Stomach (tissue), 4 donors: ENCODE data around the gene FAM9A.
"Not testable (repeated sequence)": the region's sequence is repeated elsewhere in the genome, so short reads cannot be mapped to it uniquely, and the experiment has no call there.

ENCODE experiments used
- POLR2AphosphoS5 ChIP-seq, 3 donors: sonication (generic); formaldehyde crosslinking; IDR thresholded peaks; one replicate each; pipeline ENCODE4 v1.6.1; 2016; ENCODE audit warnings: antibody characterized with exemption in 3 of 3
- TF ChIP-seq, protein P1 (sequence below), 7 experiments: fragments of 450-650 bp in 4 of 7; fragments of 200-600 bp in 3 of 7; sonication (generic) in 3 of 7; IDR thresholded peaks; one replicate each; pipeline ENCODE4 v1.5.1; 2016 to 2019; ENCODE audit warnings: antibody characterized with exemption in 7 of 7, control low read depth in 2 of 7, mild to moderate bottlenecking in 1 of 7

DNA sequence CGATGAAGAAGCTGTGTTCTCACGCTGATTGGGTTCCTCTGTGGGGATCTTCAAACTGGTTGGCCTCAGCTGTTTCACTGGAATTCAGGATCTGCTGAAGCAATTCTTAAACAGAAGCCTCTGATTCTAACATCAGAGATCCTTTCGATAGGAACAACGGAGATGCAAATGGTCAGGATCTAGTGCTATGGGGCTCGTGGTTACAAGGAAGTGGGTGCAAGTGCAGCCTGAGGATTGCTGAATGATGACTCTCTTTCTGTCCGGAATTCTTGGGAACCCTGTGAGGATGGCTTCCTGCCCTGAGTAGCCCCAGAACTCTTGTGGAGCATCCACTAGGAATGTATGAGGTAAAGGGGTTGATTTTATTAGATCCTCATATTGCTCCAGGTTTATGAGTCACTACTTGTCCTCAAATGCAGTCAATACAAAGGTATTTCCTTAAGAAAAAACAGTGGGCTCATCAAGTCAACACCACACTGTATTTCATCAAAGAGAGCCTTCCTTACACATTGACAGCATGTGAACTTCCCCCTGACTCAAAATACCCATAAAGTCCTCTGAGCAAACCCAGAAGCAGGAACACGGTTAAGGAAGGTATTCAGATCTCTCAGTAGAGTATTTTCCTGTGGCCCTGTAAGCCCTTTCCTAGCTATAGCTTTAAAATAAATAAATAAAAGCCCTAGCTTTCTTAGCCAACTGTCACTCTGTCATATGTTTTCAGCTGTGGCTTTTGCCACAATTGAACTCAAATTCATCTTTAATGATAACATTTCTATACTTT, 43.4 kb downstream of the FAM9A start:
- TF ChIP-seq, protein P1, sequence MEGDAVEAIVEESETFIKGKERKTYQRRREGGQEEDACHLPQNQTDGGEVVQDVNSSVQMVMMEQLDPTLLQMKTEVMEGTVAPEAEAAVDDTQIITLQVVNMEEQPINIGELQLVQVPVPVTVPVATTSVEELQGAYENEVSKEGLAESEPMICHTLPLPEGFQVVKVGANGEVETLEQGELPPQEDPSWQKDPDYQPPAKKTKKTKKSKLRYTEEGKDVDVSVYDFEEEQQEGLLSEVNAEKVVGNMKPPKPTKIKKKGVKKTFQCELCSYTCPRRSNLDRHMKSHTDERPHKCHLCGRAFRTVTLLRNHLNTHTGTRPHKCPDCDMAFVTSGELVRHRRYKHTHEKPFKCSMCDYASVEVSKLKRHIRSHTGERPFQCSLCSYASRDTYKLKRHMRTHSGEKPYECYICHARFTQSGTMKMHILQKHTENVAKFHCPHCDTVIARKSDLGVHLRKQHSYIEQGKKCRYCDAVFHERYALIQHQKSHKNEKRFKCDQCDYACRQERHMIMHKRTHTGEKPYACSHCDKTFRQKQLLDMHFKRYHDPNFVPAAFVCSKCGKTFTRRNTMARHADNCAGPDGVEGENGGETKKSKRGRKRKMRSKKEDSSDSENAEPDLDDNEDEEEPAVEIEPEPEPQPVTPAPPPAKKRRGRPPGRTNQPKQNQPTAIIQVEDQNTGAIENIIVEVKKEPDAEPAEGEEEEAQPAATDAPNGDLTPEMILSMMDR (IDR thresholded peaks at IDR 0.05): not testable (repeated sequence)
- TF ChIP-seq POLR2AphosphoS5 (IDR thresholded peaks at IDR 0.05): not testable (repeated sequence)
